Erythroblast (primary cell): Measurements from ENCODE around the gene VPS50.

Source experiments
- GATA1 ChIP-seq: IDR thresholded peaks from 2 replicates; pipeline ENCODE4 v1.6.1; 2011; ENCODE audit warnings: low read depth, mild to moderate bottlenecking, control low read depth, low read length, moderate library complexity
- POLR2A ChIP-seq: IDR thresholded peaks from 2 replicates; pipeline ENCODE4 v1.6.1; 2011; ENCODE audit warnings: mild to moderate bottlenecking, low read length

DNA sequence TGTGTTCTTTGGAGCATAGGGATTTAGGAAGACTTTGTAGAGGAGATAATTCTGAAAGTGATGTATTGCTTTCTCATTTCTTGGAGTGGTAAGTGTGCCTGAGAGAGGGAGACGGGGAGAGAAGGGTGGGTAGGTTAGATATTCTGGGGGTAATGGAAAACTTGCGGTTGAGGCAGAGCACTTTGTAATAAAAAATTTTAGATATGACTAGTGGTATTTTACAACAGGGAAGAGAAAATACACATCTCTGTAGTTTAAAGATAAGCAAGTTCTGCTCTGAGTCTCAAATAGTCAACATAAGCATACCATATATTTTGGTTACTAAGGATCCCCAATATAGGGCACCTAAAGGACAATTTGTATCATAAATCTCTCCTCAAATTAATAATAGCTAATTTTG, 6.6 kb downstream of the VPS50 start:
- TF ChIP-seq POLR2A = no peak
- no peak for TF ChIP-seq GATA1
